HAP-1 (cell line): ENCODE results near the gene HSP90AB1.

ENCODE experiments used
- DNase-seq, 2 experiments: peaks; one replicate each; pipeline ENCODE4 v3.0.0-alpha.2; 2016 to 2020; ENCODE audit warnings: low spot score in 2 of 2
- H3K27me3 ChIP-seq: fragments of 250-450 bp; sonication (Bioruptor Pico); 2 replicates; pipeline ENCODE4 v1.5.1; 2020; ENCODE audit warnings: low read depth, mild to moderate bottlenecking, moderate library complexity
- H3K36me3 ChIP-seq: fragments of 250-450 bp; sonication (Bioruptor Pico); replicated peaks from 2 replicates; pipeline ENCODE4 v1.5.1; 2020; ENCODE audit warnings: mild to moderate bottlenecking
- H3K4me1 ChIP-seq: fragments of 250-450 bp; sonication (Bioruptor Pico); 2 replicates; pipeline ENCODE4 v1.5.1; 2020; ENCODE audit warnings: mild to moderate bottlenecking
- H3K4me3 ChIP-seq: fragments of 250-450 bp; sonication (Bioruptor Pico); 2 replicates; pipeline ENCODE4 v1.5.1; 2020; ENCODE audit warnings: mild to moderate bottlenecking, moderate library complexity
- H3K9me3 ChIP-seq: fragments of 250-450 bp; sonication (Bioruptor Pico); 2 replicates; pipeline ENCODE4 v1.5.1; 2020; ENCODE audit warnings: mild to moderate bottlenecking, moderate library complexity
- in situ Hi-C: fragments of 300-500 bp; cut with MboI; formaldehyde crosslinking; loops from 3 replicates; pipeline ENCODE4 v1.14.3; 2020; ENCODE audit warnings: low sequenced_read_pairs, inconsistent platforms, mixed read lengths

The HSP90AB1 gene

GRCh38 chr6:44235891-44236516 is 10.9 kb upstream of the HSP90AB1 start:
- Histone ChIP-seq H3K4me3 (no peak overlapping the region), H3K9me3 (no peaks in the 10 kb centered on the region), H3K4me1 (peaks cover 6% of the 10 kb centered on the region), H3K27me3 (no peaks in the 10 kb centered on the region), H3K36me3 (peaks cover 43% of the 10 kb centered on the region)
- in situ Hi-C loops: loop anchor here (5.0 kb wide), 1 partner anchor 64 kb away; no protein-coding TSS in a partner anchor
- DNase-seq: no peak

- DNase-seq: peak in 1 of 2 experiments; percentile 78
- in situ Hi-C loops: loop anchor here (5.0 kb wide), 1 partner anchor 65 kb away; no protein-coding TSS in a partner anchor
- no peaks in the 10 kb centered on the region for H3K9me3 ChIP-seq
These were observed 9.7 kb upstream of the HSP90AB1 start for GRCh38 chr6:44237021-44237812.

GRCh38 chr6:44237813-44238433 is 9.0 kb upstream of the HSP90AB1 start:
- no peaks in the 10 kb centered on the region for H3K9me3 ChIP-seq
- in situ Hi-C loops: loop anchor here (5.0 kb wide), 1 partner anchor 66 kb away; no protein-coding TSS in a partner anchor
- DNase-seq: peak in 1 of 2 experiments; percentile 82
- peak overlapping the region; percentile 25 for H3K4me3 ChIP-seq
- no peaks in the 10 kb centered on the region for H3K27me3 ChIP-seq
- peaks cover 6% of the 10 kb centered on the region for H3K4me1 ChIP-seq
- peaks cover 25% of the 10 kb centered on the region for H3K36me3 ChIP-seq

More at GRCh38 chr6:44237021-44237812, 9.7 kb upstream of the HSP90AB1 start:
- peak overlapping the region; percentile 25 for H3K4me3 ChIP-seq
- peaks cover 31% of the 10 kb centered on the region for H3K36me3 ChIP-seq
- no peaks in the 10 kb centered on the region for H3K27me3 ChIP-seq
- peaks cover 6% of the 10 kb centered on the region for H3K4me1 ChIP-seq

- Histone ChIP-seq H3K9me3 (no peaks in the 10 kb centered on the region), H3K4me3 (no peak overlapping the region), H3K36me3 (peaks cover 17% of the 10 kb centered on the region), H3K4me1 (peaks cover 6% of the 10 kb centered on the region), H3K27me3 (no peaks in the 10 kb centered on the region)
- in situ Hi-C loops: loop anchor here (5.0 kb wide), 1 partner anchor 67 kb away; no protein-coding TSS in a partner anchor
- DNase-seq: no peak
These were observed 8.1 kb upstream of the HSP90AB1 start for GRCh38 chr6:44238687-44239350.

- Histone ChIP-seq H3K36me3 (peaks cover 14% of the 10 kb centered on the region), H3K27me3 (no peaks in the 10 kb centered on the region), H3K4me1 (peaks cover 7% of the 10 kb centered on the region), H3K4me3 (no peak overlapping the region), H3K9me3 (no peaks in the 10 kb centered on the region)
- no peak for DNase-seq
- in situ Hi-C loops: loop anchor here (10.0 kb wide), 1 partner anchor 469 kb away; the partner anchor contains the start of gene VEGFA
These were observed 3.6 kb upstream of the HSP90AB1 start for GRCh38 chr6:44243345-44243744.

GRCh38 chr6:44245391-44245911 is 1.4 kb upstream of the HSP90AB1 start:
- H3K9me3 ChIP-seq: no peaks in the 10 kb centered on the region
- H3K4me3 ChIP-seq: peak overlapping the region; percentile 90
- DNase-seq: no peak
- in situ Hi-C loops: loop anchor here (10.0 kb wide), 1 partner anchor 471 kb away; the partner anchor contains the start of gene VEGFA
- peaks cover 18% of the 10 kb centered on the region for H3K4me1 ChIP-seq
- H3K36me3 ChIP-seq: peaks cover 35% of the 10 kb centered on the region
- H3K27me3 ChIP-seq: no peaks in the 10 kb centered on the region

GRCh38 chr6:44245912-44246662 is 814 bp upstream of the HSP90AB1 start:
- in situ Hi-C loops: loop anchor here (10.0 kb wide), 1 partner anchor 471 kb away; the partner anchor contains the start of gene VEGFA
- no peaks in the 10 kb centered on the region for H3K27me3 ChIP-seq
- H3K36me3 ChIP-seq: peaks cover 41% of the 10 kb centered on the region
- H3K4me3 ChIP-seq: peak overlapping the region; percentile 90
- peaks cover 18% of the 10 kb centered on the region for H3K4me1 ChIP-seq
- H3K9me3 ChIP-seq: no peaks in the 10 kb centered on the region
- peak; percentile 68 to 94 for DNase-seq

- Histone ChIP-seq H3K4me3 (peak overlapping the region; percentile 90), H3K36me3 (peaks cover 57% of the 10 kb centered on the region), H3K27me3 (no peaks in the 10 kb centered on the region), H3K9me3 (no peaks in the 10 kb centered on the region), H3K4me1 (peaks cover 18% of the 10 kb centered on the region)
- DNase-seq: peak in 1 of 2 experiments; percentile 74
- in situ Hi-C loops: loop anchor here (10.0 kb wide), 1 partner anchor 473 kb away; the partner anchor contains the start of gene VEGFA
These were observed 719 bp downstream of the HSP90AB1 start for GRCh38 chr6:44247338-44248302.

- peaks cover 66% of the 10 kb centered on the region for H3K36me3 ChIP-seq
- in situ Hi-C loops: loop anchor here (10.0 kb wide), 1 partner anchor 474 kb away; the partner anchor contains the start of gene VEGFA
These were observed 1.7 kb downstream of the HSP90AB1 start for GRCh38 chr6:44248579-44248978.

GRCh38 chr6:44249082-44249748 is 2.3 kb downstream of the HSP90AB1 start:
- H3K36me3 ChIP-seq: peaks cover 73% of the 10 kb centered on the region
- H3K4me1 ChIP-seq: peaks cover 18% of the 10 kb centered on the region

More at GRCh38 chr6:44248579-44248978, 1.7 kb downstream of the HSP90AB1 start:
- DNase-seq: no peak
- H3K4me1 ChIP-seq: peaks cover 18% of the 10 kb centered on the region
- peak overlapping the region; percentile 90 for H3K4me3 ChIP-seq
- H3K9me3 ChIP-seq: no peaks in the 10 kb centered on the region
- no peaks in the 10 kb centered on the region for H3K27me3 ChIP-seq

More at GRCh38 chr6:44249082-44249748, 2.3 kb downstream of the HSP90AB1 start:
- no peak for DNase-seq
- in situ Hi-C loops: loop anchor here (10.0 kb wide), 1 partner anchor 474 kb away; the partner anchor contains the start of gene VEGFA
- Histone ChIP-seq H3K9me3 (no peaks in the 10 kb centered on the region), H3K27me3 (no peaks in the 10 kb centered on the region), H3K4me3 (peak overlapping the region; percentile 90)
